DMS79 (cell line): Measurements from ENCODE around the gene ACOX1.
"Not testable (repeated sequence)": the region's sequence is repeated elsewhere in the genome, so short reads cannot be mapped to it uniquely, and the experiment has no call there.

Experiments used
- DNase-seq: peaks from one replicate; lab custom pipeline; 2025; lab: John Stamatoyannopoulos, UW

The ACOX1 gene

GRCh38 chr17:75981019-75981615 is 2.2 kb upstream of the ACOX1 start:
- DNase-seq = no peak

- no peak for DNase-seq
These were observed 1.4 kb upstream of the ACOX1 start for GRCh38 chr17:75980188-75981018.

GRCh38 chr17:75979705-75980187 is 780 bp upstream of the ACOX1 start:
- no peak for DNase-seq

DNA sequence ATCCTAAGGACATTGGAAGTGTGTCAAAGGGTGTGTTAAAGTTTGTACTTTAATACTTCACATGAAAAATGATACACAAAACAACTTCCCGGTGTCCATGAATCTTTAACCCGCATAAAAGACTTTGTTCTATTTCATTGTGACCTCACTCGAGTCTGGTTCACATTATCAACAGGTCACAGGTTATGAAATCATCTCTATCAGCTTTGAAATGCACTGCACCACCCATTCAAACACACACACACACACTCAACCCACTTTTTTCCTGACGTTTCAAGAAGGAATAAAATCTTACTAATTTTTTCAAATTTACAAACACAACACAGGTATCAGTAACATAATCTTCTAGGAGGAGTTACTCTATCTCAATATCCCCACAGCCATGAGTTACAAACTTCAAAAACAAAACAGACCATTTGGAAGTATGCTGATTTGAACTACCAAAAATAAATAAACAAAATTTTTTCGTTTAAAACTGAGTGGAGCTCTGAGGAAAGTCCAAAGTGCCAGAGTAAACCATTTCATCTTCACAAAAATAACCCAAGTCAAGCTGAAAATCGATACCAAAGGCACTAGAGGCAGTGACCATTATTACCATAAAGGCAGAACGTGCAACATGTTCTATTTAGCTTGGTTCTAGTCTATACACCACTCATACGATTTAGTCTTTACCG is 2.7 kb downstream of the ACOX1 start:
- DNase-seq = no peak

DNA sequence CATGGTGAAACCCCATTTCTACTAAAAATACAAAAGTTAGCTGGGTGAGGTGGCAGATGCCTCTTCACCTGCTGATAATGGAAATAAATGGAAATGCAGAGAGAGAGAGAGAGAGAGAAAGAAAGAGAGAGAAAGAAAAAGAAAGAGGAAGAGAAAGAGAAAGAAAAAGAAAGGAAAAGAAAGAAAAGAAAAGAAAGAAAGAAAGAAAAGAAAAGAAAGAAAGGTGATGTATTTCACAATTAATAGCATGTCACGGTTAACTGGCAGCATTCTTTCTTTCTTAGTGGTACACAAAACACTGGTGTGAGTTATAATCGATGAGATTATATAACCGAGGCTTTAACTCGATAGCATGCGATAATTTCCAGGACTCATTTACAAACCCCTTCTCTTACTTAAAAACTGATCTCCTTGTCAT is 3.2 kb downstream of the ACOX1 start:
- no peak for DNase-seq

- not testable (repeated sequence) for DNase-seq
These were observed 3.8 kb downstream of the ACOX1 start for GRCh38 chr17:75975187-75975586.

GRCh38 chr17:75970626-75971025 is 8.3 kb downstream of the ACOX1 start:
- no peak for DNase-seq

GRCh38 chr17:75970011-75970523 is 8.9 kb downstream of the ACOX1 start:
- no peak for DNase-seq

- not testable (repeated sequence) for DNase-seq
These were observed 9.9 kb downstream of the ACOX1 start for GRCh38 chr17:75969044-75969443.

GRCh38 chr17:75965468-75965867 is 13.5 kb downstream of the ACOX1 start:
- DNase-seq = no peak

DNA sequence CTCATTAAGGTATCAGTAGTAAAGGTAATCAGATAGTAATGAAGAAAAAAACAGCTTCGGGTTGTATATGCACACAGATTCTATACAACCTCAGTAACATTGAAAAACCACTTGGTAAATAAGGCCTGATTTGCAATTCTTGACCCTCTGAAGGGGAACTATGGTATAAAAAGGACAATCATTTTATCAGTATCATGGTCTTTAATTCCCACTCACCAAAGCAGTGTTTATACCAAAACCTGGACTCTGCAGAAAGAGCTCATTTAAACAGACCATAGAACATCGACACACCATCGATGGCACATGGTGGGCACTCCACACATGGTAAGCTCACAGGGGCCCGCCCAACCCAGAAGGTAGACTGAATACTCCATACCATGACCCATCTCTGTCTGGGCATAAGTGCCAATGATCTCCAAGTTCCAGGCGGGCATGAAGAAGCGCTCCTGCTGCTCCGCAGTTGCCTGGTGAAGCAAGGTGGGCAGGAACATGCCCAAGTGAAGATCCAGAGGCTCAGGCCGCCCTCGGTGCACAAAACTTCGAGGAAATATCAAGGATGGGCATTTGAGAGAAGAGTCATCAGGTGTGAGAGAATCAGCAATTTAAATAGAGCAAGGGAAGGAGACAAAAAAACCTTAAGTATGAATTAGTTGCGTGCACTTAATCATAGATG is 19.0 kb downstream of the ACOX1 start:
- DNase-seq = no peak

DNA sequence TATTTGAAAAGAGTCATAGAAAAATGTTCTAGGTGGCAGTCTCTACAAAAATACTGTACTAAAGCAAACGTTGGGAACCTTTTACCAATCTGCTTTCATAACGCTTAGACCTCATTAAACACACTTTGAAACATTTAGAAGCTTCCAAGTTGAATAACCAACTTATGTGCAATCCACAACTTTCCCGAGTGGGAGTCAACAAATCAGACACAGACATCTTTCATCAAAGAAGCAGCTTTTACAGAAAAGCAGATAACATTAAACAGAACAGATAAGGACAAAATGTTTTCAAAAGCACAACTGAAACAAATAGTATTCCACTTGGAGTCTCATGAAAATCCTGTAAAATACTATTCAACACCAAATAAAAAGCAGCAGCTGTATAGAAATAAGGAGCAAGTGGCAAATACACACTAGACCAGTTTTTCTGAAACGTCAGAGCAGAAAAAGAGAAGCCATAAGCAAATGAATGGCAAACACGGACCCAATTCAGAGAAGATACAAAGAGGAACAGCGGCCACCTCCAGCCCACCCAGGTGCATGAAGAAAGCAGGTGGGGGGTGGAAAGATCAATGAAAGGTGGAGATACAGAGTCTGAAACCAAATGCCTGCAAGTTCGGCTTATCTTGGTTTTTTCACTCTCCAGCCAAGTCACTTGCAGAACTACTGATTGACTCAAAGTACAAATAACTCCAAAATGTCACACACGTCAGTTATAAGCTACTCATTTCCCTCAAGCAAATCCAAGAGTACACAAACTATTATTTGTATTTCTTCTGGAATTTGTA is 19.7 kb downstream of the ACOX1 start:
- DNase-seq = no peak

DNA sequence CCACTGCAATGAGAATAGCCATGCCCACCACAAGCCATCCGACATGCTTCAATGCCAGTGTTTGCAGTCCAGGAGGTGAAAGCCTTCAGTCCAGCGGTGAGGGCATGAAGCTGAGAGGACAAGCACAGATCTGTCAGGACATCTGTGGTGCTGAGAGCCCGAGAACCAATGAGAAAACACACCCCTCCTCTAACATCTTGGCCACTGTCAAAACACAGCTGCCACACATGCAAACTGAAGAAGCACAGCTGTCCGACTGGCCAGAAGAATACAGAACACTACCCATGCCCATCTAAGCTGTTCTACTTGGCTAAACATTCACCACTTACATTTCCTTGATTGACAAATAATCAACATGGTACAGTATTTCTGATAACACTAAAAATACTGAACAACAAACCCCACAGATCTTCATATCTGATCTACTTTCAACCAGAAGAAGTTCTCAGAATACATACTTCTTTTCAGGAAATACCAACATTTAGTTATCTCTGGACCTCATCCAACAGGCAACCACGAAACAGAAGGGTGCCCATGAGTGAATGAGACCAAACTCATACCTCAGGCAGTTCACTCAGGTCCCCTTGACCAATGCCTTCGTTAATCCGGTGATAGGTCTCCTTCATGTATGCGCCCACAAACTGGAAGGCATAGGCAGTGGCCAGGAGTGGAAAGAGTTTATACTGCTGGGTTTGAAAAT is 28.0 kb downstream of the ACOX1 start:
- no peak for DNase-seq

GRCh38 chr17:75950421-75950820 is 28.5 kb downstream of the ACOX1 start:
- no peak for DNase-seq

DNA sequence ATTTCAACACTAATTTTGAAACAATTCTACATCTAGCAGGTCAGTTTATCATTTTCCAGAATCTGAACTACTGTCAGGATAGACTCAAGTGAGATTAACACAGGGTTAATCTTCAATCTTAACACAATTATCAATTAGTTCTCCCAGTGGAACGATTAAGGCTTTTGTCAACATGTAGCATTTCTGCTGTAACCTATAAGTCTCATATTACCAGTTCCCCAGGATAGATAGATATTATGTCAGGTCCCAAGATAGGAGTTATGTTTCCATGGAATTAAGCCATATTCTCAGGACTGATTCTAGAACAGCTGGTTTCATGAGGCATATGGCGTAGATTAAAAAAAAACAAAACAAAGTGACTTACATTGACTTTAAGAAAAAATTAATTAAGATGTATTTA is 33.8 kb downstream of the ACOX1 start:
- no peak for DNase-seq

GRCh38 chr17:75943491-75943890 is 35.5 kb downstream of the ACOX1 start:
- no peak for DNase-seq

DNA sequence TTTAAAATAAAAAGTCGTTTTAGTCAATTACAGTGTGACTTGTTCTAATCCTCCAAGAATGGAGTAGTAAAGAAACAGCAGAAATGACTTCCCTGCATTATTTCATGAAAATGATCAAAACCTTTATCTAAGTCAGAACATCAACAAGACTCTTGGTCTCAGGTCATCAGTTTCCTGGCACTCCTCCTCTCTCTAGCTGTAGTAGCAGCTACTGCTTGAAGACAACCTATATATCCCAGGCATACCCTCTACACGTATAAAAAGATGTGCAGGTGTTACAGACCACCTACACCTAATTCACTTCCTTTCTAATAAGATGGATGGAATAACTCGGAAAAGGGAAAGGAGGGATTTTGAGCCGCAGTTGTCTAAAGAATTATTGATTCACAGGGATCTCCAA is 36.5 kb downstream of the ACOX1 start:
- no peak for DNase-seq

DNA sequence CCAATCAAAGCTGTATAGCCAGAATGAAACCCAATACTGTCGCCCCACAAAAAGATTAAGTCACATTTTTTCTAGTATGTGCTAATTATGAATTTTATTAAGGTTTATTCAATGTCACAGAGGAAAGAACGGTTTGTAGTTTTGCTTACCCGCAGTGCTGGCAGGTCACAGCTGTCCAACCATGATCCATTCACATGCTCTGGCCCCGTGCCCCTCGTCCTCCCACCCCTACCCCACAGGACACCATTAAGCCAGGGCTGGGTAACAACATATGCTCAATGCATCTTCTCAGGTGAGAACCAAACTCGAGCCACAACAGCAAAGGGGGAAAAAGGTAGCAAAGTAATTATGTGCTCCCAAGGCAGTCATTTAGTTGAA is 37.5 kb downstream of the ACOX1 start:
- DNase-seq = no peak

GRCh38 chr17:75940727-75941441 is 38.1 kb downstream of the ACOX1 start, which contains the start of gene FBF1:
TSS of gene FBF1 (minus strand) at chr17:75941042. CDS start at chr17:75938149, 2,893 bp downstream.
- peak; percentile 79 for DNase-seq

DNA sequence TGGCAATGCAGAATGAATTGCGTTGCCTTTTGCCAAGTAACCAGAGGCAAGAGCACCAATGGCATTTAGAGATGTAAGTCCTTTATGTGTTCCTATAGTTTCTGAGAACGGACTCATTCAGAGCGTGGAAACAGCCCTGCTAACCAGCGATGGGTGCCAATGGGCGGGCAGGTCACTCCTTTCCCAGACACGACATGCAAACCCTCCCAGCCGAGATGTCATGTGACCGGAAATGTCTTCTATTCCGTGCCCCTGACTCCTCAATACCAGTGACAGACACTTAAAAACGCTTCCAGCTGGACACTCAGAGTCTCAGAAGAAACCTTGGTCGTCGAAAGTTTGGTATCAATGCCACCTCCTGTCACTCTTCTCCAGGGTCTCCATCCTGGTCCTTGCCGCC is 41.3 kb downstream of the ACOX1 start:
- DNase-seq = no peak
